Mesenteric fat pad (tissue), 1 donor: Measurements from ENCODE around the gene ZNF629. TPM values are rescaled to one million over a fixed set of nuclear protein-coding genes. Genes with fewer than 3 reads are reported as not detected.

ENCODE experiments used
- total RNA-seq: library from RNA; stranded (reverse); fragmentation: NEBNext Ultra II Directional; extraction: Animal tissue kit (Norgen Biotek cat#: 25700); gene quantifications from one replicate; pipeline ENCODE4 v1.2.1, GENCODE V29; 2021
- donor health status: DM: yes; HTN: yes; CAD: no.

ZNF629 gene
- total RNA-seq, 1 donor from 2014 or later = 10.4 TPM

Other genes with a start within 250 kb of the ZNF629 start
- gene ZNF764, start 228.8 kb downstream of the ZNF629 start, total RNA-seq = 5.9 TPM
- gene ZNF688, start 215.5 kb downstream of the ZNF629 start, total RNA-seq = 12.1 TPM
- 10.1 TPM for gene ZNF785, start 201.5 kb downstream of the ZNF629 start, total RNA-seq
- gene ZNF689, start 176.8 kb downstream of the ZNF629 start, total RNA-seq = 5.9 TPM
- gene PRR14, start 136.2 kb downstream of the ZNF629 start, total RNA-seq = 36.9 TPM
- gene FBRS, start 128.8 kb downstream of the ZNF629 start, total RNA-seq = 46.2 TPM
- gene SRCAP, start 88.0 kb downstream of the ZNF629 start, total RNA-seq = 59.7 TPM
- 20.8 TPM for gene PHKG2, start 38.8 kb downstream of the ZNF629 start, total RNA-seq
- gene CFAP119, start 25.1 kb downstream of the ZNF629 start, total RNA-seq = 2.2 TPM
- gene RNF40, start 24.9 kb downstream of the ZNF629 start, total RNA-seq = 97.5 TPM
- gene BCL7C, start 106.9 kb upstream of the ZNF629 start, total RNA-seq = 21.3 TPM
- 4.9 TPM for gene CTF1, start 109.4 kb upstream of the ZNF629 start, total RNA-seq
- 11.4 TPM for gene FBXL19, start 136.4 kb upstream of the ZNF629 start, total RNA-seq
- gene ORAI3, start 161.9 kb upstream of the ZNF629 start, total RNA-seq = 17.9 TPM
- 18.5 TPM for gene SETD1A, start 170.5 kb upstream of the ZNF629 start, total RNA-seq
- gene HSD3B7, start 198.0 kb upstream of the ZNF629 start, total RNA-seq = 51.1 TPM
- gene STX1B, start 223.4 kb upstream of the ZNF629 start, total RNA-seq = 1.5 TPM
- gene STX4, start 246.4 kb upstream of the ZNF629 start, total RNA-seq = 111 TPM